T-helper 9 cell (primary cell): ENCODE data around the gene CAPN10.

Experiments used
- DNase-seq: peaks from one replicate; pipeline ENCODE4 v3.0.0-alpha.2; 2020

The CAPN10 gene

DNA sequence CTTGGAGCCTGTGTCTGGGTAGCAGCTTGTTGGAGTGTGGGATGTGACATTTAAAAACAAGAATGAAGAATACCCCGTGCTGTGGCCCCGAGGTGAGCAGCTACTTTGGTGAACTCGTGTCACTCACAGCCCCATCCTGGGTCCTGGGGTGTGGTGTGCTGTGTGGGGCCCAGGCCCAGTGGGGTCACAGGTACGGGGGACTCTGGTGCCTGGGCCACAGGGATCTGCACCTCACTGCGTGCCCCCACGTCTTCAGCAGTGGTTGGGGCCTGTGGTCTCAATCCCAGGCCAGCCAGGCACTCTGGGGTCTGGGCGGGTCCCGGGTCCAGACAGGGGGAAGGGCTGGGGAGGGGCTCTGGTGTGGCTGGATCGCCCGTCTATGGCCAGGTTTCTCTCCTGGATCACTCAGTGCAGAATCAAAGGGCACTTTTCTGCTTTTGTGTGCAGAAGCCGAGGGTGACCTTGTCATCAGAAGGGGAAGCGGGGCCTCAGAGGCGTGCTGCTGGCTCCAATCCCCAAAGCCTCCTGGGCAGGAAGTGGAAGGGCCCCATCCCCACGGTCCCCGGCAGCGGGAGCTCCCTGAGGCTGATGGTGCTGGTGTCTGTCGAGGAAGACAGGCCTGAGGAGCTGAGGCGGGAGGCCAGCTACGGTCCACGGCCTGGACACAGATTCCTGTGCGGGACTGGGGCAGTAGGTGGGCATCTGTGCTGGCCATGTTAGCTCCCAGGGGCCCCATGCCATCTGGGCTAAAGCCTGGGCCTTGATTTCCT, 40.2 kb downstream of the CAPN10 start:
- DNase-seq = no peak

DNA sequence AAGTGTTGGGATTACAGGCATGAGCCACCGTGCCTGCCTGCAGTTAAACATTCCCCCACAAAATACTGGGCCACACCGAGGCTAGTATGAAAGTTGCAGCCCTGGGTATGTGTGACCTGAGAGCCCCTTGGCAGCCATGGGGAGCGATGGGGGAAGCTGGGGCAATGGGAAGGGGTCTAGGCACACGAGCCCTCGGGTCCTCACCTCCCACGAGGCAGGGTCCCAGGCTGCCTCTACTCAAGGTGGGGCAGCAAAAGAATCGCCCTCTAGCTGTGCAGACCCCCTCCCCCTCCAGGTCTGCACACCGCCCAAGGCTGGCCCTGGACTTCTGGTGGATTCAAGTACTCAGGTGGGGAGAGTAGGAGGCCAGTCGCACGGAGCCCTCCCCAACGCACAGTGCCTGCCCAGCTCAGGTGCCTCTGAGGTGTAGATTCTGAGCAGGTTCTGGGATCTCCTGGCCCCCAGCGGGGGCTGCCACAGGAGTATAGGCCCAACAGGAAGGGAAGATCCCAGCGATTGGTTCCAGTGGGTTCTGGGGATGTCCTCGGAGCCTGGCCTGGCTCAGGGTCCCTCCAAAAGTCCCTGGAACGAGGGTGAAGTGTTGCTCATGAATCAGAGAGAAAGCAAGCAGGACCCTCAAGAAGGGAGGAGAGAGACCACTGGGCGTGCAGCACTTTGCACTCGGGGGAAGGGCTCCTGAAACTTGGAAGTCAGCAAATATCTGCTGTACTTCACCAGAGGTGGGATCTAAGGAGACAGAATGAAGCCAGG, 41.4 kb downstream of the CAPN10 start:
- no peak for DNase-seq

DNA sequence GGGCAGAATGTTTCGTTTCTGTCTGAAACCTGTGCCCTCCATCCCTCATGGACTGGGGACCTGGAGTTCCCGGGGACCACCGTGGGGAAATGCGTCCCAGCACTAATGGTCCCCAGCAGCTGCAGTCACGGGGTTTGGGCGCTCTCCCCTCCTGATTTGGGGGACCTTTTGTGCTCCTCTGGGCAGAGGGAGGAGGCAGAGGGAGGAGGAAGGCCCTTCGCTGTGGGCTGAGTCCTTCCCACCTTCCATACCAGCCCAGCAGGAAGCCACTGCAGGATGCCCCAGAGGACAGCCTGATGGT, 41.9 kb downstream of the CAPN10 start:
- no peak for DNase-seq

DNA sequence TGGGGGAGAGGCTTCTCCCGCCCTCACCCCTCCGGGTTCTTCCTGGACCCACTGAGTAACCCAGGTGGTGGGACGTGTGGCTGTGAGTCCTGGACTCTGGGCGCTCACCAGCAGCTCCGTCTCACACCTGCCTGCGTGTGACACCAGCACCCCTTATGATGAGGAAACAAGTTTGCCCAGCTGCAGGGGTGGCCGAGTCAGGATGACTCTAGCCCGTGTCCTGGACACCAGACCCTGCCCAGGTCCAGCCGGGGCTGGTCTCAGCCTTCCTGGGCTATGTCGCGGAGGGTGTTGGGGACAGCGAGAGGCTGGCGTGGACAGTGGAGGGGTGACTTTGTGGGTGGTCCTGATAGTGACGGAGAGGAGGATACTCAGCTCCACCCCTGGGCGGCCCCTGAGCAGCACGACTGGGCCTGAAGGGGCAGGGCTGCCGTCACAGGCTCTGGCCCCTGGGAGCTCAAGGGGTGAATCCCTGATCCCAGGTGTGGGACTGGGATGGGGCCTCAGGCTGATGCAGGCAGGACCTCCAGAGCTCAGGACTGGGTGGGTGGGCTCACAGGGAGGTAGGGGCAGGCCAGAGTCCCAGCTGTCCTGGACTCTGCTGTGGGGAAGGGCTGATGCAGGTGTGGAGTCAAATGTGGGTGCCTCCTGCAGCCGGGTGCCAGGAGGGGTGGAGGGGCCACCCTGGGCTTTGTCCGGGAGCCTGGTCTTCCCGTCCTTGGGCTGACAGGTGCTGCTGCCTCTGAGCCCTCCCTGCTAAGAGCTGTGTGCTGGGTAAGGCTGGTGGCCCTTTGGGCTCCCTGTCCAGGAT, 42.5 kb downstream of the CAPN10 start:
- no peak for DNase-seq

DNA sequence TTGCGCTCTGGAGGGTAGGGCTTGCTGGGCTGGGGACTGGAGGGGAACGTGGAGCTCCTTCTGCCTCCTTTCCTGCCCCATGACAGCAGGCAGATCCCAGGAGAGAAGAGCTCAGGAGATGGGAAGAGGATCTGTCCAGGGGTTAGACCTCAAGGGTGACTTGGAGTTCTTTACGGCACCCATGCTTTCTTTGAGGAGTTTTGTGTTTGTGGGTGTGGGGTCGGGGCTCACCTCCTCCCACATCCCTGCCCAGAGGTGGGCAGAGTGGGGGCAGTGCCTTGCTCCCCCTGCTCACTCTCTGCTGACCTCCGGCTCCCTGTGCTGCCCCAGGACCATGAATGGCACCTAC, 43.1 kb downstream of the CAPN10 start:
- DNase-seq = no peak

DNA sequence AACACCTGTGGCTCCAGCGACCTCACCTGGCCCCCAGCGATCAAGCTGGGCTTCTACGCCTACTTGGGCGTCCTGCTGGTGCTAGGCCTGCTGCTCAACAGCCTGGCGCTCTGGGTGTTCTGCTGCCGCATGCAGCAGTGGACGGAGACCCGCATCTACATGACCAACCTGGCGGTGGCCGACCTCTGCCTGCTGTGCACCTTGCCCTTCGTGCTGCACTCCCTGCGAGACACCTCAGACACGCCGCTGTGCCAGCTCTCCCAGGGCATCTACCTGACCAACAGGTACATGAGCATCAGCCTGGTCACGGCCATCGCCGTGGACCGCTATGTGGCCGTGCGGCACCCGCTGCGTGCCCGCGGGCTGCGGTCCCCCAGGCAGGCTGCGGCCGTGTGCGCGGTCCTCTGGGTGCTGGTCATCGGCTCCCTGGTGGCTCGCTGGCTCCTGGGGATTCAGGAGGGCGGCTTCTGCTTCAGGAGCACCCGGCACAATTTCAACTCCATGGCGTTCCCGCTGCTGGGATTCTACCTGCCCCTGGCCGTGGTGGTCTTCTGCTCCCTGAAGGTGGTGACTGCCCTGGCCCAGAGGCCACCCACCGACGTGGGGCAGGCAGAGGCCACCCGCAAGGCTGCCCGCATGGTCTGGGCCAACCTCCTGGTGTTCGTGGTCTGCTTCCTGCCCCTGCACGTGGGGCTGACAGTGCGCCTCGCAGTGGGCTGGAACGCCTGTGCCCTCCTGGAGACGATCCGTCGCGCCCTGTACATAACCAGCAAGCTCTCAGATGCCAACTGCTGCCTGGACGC, 43.6 kb downstream of the CAPN10 start:
- no peak for DNase-seq

DNA sequence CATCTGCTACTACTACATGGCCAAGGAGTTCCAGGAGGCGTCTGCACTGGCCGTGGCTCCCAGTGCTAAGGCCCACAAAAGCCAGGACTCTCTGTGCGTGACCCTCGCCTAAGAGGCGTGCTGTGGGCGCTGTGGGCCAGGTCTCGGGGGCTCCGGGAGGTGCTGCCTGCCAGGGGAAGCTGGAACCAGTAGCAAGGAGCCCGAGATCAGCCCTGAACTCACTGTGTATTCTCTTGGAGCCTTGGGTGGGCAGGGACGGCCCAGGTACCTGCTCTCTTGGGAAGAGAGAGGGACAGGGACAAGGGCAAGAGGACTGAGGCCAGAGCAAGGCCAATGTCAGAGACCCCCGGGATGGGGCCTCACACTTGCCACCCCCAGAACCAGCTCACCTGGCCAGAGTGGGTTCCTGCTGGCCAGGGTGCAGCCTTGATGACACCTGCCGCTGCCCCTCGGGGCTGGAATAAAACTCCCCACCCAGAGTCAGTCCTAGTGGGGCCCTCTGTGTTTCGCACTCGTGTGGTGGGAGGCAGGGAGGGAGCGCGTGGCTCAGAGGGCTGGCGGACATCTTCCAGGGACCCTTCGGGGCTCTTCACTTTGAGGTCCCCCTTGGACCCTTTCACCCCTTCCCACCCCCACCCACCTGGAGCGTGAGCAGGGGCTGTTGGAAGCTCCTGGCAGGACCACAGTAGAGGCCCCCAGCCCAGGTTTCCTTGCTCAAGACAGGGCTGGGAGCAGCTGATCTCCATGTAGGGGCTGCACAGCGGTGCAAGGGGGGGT, 44.4 kb downstream of the CAPN10 start:
- DNase-seq = no peak

DNA sequence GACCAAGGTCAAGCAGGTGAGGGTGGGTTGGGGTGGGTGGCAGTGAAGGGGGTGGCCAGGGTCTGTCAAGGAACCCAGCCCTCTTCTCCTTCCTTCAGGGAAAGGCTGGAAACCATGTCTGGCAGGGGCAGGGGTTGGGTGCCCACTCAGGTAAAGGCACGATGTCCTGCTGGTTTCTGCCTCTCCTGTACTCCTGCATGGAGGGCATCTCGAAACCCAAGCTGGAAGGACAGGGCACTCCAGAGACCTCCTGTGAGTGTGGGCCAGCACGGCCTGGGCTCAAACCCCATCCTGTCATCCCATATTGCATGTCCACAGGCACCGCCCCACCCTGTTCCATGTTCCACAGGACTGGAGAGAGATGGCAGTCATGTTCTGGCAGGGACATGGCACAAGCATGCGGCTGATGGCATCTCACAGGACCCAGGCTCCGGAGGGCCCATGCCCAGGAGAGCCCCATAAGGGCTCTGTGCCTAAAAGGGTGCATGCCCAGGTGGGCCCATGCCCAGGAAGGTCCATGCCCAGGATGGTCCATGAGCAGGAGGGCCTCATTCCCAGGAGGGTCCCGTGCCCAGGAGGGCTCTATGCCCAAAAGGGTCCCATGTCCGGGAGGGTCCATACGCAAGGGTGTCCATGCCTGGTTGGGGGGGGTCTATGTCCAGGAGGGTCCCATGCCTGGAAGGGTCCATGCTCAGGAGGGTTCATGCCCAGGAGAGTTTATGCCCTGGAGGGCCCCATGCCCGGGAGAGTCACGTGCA, 45.2 kb downstream of the CAPN10 start:
- DNase-seq = no peak

DNA sequence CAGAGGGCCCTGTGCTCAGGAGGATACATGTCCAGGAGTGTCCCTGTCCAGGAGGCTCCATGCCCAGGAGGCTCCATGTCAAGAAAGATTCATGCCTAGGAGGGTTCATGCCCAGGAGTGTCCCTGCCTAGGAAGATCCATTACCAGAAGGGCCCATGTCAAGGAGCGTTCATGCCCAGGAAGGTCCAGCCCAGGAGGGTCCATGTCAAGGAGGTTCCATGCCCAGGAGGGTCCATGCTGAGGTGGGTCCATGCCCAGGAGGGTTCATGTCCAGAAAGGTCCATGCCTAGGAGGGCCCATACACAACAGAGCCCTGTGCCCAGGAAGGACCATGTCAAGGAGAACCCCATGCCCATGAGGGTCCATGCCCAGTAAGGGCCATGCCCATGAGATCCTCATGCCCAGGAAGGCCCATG, 45.8 kb downstream of the CAPN10 start:
- no peak for DNase-seq

DNA sequence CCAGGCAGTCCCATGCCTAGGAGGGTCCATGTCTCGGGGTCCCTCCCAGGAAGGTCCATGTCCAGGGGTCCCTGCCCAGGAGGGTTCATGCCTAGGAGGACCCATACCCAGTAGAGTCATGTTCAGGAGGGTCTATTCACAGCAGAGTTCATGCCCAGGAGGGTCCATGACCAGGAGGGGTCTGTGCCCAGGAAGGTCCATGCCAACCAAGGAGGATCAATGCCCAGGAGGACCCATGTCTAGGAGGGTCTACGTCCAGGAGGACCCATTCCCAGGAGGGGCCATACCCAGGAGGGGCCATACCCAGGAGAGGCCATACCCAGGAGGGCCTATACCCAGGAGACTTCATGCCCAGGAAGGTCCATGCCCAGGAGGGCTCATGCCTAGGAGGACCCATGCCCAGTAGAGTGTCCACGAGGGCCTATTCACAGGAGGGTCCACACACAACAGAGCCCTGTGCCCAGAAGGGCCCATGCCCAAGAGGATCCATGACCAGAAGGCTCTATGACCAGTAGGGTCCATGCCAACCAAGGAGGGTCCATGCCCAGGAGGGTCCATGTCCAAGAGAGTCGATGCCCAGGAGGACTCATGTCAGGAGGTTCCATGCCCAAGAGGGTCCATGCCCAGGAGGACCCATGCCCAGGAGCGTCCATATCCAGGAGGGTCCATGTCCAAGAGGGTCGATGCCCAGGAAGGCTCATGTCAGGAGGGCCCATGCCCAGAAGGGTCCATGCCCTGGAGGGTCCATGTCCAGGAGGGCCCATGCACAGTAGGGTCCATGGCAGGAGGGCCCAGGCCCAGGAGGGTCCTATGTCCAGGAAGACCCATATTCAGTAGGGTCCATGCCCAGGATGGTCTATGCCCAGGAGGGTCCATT, 48.8 kb downstream of the CAPN10 start:
- DNase-seq = no peak

DNA sequence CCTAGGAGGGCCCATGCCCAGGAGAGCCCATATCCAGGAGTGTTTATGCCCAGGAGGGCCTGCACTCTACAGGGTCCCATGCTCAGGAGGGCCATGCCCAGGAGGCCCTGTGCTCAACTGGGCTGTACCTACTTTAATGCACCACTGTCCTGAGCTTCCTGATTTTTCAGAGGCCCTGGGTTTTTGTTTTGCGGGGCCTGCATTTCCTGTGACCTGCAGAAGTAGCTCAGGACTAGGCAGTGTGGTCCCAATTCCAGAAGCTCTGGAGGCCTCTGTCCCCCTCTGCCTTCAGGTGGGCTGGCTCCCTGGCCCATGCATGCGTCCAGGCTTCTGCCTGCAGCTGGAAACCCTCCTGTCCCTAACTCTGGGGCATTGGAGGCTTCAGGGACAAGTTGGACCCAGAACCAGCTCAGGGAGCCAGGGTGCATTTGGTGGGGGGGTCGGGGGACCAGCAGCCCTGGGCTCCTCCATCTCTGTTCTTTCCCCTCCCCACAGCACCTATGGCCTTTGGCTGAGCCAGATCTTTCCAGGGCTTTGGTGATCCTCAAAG, 49.5 kb downstream of the CAPN10 start:
- DNase-seq = no peak

DNA sequence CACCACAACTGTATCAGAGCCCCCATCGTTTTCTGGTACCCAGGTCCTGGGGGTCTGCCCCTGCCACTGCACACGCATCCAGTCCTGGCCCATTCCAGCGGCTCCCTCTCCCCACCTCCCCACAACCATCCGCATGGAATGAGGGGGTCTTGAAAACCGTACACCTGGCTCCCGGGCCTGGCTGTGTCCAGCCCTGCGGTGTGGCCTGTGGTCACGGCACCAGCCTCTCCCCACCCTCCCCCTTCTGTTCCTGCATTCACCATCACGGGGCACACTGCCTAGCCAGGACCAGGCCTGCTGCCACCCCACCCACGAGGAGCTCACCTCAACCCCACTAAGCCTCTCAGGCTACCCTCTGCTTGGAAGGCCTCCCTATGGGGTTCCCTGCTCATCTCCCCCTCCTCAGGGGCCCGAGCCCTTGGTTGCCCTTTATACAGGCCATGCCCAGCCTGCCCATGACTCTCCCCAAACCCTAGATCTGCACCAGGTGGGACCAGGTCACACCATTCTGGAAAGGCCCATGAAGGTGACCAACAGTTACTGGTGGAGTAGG, 50.1 kb downstream of the CAPN10 start:
- DNase-seq = no peak

DNA sequence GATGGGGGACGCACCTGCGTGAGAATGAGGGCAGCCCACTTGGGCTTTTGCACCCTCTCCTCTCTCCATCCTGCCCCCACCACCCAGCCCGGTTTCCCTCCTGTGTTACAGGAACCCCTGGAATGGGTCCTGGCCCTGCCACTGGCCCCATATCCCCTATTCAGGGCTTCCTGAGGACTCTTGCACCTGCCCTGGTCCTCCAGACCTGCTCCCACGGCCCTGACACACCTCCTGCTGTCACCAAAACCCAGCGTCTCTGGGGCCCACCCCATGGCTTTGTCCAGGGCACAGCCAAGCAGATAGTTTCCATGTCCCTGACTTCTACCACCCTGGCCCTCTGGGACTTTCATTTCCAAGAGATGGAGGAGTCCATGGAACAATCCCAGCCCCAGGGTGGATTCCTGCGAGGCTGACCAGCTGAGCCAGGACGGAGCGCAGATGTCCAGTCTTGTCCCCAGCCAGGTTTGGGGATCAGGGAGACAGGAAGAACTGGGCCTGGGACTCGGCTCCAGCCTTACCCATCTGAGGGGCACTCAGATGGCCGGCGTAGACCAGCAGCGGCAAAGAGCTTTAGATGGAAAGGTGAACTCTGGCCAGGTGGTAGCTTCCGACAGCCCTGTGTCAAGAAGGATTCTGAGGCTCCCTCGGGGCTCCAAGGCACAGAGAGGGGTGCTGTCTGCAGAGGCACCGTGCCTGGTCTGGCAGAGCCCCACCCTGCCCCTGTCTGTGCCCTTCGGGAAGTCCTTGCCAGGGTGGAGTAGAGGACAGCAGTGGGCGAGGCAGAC, 50.8 kb downstream of the CAPN10 start:
- DNase-seq = no peak

DNA sequence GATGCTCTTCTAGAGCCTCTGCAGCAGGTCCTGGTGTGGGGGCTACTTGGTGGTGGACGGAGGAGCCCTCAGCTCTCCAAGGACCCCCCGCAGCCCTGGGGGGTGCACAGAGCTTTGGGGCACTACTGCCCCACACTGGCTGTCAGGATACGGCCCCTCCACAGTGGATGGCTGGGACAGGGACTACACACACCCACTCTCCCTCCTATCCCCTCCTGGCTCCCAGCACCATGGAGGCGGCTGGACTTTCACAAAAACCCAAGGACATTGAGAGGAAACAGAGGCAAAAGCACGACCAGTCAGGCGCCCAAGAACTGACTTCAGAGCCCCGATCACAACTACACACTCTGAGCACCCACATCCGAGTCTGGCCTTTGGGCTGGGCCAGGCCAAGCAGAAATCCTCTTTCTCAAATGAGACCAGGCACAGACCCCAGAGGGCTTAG, 51.4 kb downstream of the CAPN10 start:
- DNase-seq = no peak

DNA sequence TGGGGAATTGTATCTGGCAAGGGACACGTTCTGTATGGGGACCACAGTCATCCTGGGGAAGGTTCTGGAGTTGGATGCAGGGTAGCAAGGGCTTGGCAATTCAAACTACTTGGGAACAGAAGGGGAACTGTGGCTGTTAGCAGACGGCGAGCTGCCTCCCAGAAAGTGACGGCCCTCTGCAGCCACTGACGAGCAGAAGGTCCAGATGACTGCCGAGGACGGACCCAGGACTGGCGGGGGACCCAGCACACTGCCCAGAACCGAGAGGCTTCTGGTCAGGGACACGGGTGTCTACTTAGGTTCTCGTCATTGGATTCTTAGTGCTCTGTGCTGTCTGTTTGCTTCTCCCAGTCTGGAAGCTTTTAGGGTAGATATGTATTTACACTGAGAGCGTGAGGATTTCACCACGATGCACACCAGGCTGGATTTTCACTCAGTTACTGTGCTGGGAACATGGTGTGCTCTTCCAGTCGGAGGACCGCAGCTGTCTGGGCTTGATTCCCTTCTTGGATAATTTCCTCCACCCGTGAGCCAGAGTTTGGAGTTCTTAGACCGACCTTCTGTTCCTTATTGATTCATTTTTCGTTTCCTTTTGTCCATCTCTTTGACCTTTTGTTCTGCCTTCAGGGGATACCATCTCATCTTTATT, 52.1 kb downstream of the CAPN10 start:
- DNase-seq = no peak

DNA sequence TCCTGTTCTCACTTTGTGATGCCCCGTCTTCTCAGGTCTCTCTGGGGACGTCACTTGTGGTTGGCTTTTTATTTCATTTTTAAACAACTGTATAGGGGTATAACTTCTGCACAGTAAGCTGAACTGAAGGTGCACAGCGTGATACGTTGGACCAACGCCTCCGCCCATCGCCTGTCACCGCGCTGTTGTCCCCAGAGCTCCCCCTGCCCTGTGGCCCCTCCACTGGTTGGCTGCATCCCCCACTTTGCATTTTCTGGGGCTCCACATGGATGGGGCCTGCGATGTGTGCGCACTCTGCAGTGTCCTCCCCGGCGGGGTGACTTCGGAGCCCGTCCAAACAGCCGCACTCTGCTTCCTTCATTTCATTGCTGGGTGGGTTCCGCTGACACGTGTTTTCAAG, 53.0 kb downstream of the CAPN10 start:
- DNase-seq = no peak

DNA sequence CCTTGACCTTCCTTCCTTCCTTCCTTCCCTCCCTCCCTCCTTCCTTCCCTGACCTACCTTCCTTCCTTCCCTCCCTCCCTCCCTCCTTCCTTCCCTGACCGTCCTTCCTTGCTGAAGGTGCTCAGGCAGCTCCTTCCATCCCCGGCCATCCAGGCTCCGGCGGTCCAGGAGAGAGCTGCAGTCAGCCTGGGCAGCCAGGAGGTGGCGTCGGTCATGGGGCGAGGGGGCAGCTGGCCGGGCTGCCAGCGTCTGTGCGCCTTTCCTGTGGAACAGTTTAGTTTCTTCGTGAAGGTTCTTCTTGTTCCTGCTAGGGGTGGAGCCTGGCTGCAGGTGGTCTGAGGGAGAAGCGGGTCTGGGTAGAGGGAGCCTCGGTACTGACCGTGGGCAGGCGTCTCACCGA, 54.4 kb downstream of the CAPN10 start:
- DNase-seq = no peak
